Transverse colon (tissue), 4 donors: Measurements from ENCODE around the gene KDM5A. TPM values are rescaled to one million over a fixed set of nuclear protein-coding genes. Genes with fewer than 3 reads are reported as not detected.

Experiments used
- DNase-seq: peaks from one replicate; pipeline ENCODE4 v3.0.0-alpha.2; 2019
- H3K27ac ChIP-seq, 4 donors: fragments of 200-600 bp; sonication (generic); 2 replicates each; pipeline ENCODE4 v1.5.1; 2016 to 2018; ENCODE audit warnings: inconsistent platforms in 4 of 4
- H3K27me3 ChIP-seq: fragments of 200-600 bp; sonication (generic); 2 replicates; pipeline ENCODE4 v1.5.1; 2017; ENCODE audit warnings: inconsistent platforms
- H3K36me3 ChIP-seq, 4 donors: fragments of 200-600 bp; sonication (generic); 2 replicates each; pipeline ENCODE4 v1.5.1; 2017 to 2019; ENCODE audit warnings: inconsistent platforms in 4 of 4
- H3K4me1 ChIP-seq, 4 donors: fragments of 200-600 bp; sonication (generic); 2 replicates each; pipeline ENCODE4 v1.5.1; 2017 to 2020; ENCODE audit warnings: inconsistent platforms in 4 of 4
- H3K4me3 ChIP-seq, 4 donors: fragments of 200-600 bp; sonication (generic); 1 replicate in 1 of 4; 2 replicates in 3 of 4; pipeline versions ENCODE4 v1.5.1 to v1.6.1; 2017 to 2019; ENCODE audit warnings: inconsistent platforms in 4 of 4
- H3K9me3 ChIP-seq, 2 donors: fragments of 200-600 bp; sonication (generic); 2 replicates each; pipeline ENCODE4 v1.5.1; 2017 to 2019; ENCODE audit warnings: inconsistent platforms in 2 of 2
- EP300 ChIP-seq: sonication (generic); formaldehyde crosslinking; IDR thresholded peaks from one replicate; pipeline ENCODE4 v1.6.1; 2017; ENCODE audit warnings: antibody characterized with exemption, low read depth
- POLR2A ChIP-seq: fragments of 450-650 bp; IDR thresholded peaks from one replicate; pipeline ENCODE4 v1.6.1; 2016; ENCODE audit warnings: antibody characterized with exemption, mild to moderate bottlenecking, moderate library complexity
- POLR2AphosphoS5 ChIP-seq, 3 donors: sonication (generic); formaldehyde crosslinking; IDR thresholded peaks; one replicate each; pipeline ENCODE4 v1.6.1; 2016; ENCODE audit warnings: antibody characterized with exemption in 3 of 3
- WGBS, 2 donors: methylation state at CpG; one replicate each; pipeline ENCODE4 v1.1.5; 2018; ENCODE audit warnings: low coverage in 1 of 2; 5-methylcytosine and 5-hydroxymethylcytosine counted together
- in situ Hi-C, 4 donors: fragments of 200-750 bp; cut with MboI; loops; one replicate each; pipeline versions ENCODE4 v1.15.0 to v1.15.1; 2017; ENCODE audit warnings: low sequenced_read_pairs in 3 of 4, low pct_ligation_motif_present in 1 of 4, low pct_unique_long_range_greater_than_20kb in 1 of 4
- intact Hi-C: fragments of 100-400 bp; cut with DNase I; formaldehyde crosslinking; loops from one replicate; pipeline ENCODE4 v1.15.1; 2023; ENCODE audit warnings: low total_unique reads
- total RNA-seq, 4 donors: library from RNA; depleted of rRNA; stranded (reverse); fragments of >200 nt; gene quantifications; one replicate each; pipeline ENCODE4 v1.1.0, GENCODE V29; 2016
- TF ChIP-seq, protein P1 (sequence below), 5 experiments: fragments of 200-600 bp in 3 of 5; fragments of 450-650 bp in 2 of 5; sonication (generic) in 3 of 5; IDR thresholded peaks; 1 replicate in 2 of 5; 2 replicates in 3 of 5; pipeline ENCODE4 v1.5.1; 2016 to 2017; ENCODE audit warnings: antibody characterized with exemption in 5 of 5, inconsistent platforms in 3 of 5, mild to moderate bottlenecking in 2 of 5, moderate library complexity in 1 of 5

The KDM5A gene
- total RNA-seq, 4 donors from 2014 or later = 20.2 to 64.7 (median 51.5) TPM

GRCh38 chr12:262817-263216 is 126.3 kb downstream of the KDM5A start, which contains the start of gene SLC6A13:
Gene SLC6A13, minus strand, starts transcription at chr12:262836. Its CDS starts 2,784 bp downstream, at chr12:260052.
- H3K36me3 ChIP-seq = no peaks in the 10 kb centered on the region
- WGBS, 2 donors = 36% methylated on average over 7 of the region's 7 CpGs; no CpG with 5 or more reads in 1 of the 2 donors
- H3K9me3 ChIP-seq = no peaks in the 10 kb centered on the region
- H3K27me3 ChIP-seq = peaks cover 76% of the 10 kb centered on the region
- DNase-seq = no peak
- in situ Hi-C loops = no loop called here
- intact Hi-C loops = no loop called here
- H3K4me3 ChIP-seq = no peak within 1 kb of the TSS
- no peak for TF ChIP-seq POLR2A
- H3K27ac ChIP-seq = no peak within 1 kb of the TSS
- H3K4me1 ChIP-seq = no peaks in the 10 kb centered on the region

GRCh38 chr12:262113-262512 is 127.0 kb downstream of the KDM5A start:
- Histone ChIP-seq H3K27ac (no peak overlapping the region), H3K4me3 (no peak overlapping the region), H3K36me3 (no peaks in the 10 kb centered on the region), H3K4me1 (no peaks in the 10 kb centered on the region), H3K27me3 (peaks cover 73% of the 10 kb centered on the region), H3K9me3 (no peaks in the 10 kb centered on the region)
- in situ Hi-C loops = no loop called here
- TF ChIP-seq, protein P1, sequence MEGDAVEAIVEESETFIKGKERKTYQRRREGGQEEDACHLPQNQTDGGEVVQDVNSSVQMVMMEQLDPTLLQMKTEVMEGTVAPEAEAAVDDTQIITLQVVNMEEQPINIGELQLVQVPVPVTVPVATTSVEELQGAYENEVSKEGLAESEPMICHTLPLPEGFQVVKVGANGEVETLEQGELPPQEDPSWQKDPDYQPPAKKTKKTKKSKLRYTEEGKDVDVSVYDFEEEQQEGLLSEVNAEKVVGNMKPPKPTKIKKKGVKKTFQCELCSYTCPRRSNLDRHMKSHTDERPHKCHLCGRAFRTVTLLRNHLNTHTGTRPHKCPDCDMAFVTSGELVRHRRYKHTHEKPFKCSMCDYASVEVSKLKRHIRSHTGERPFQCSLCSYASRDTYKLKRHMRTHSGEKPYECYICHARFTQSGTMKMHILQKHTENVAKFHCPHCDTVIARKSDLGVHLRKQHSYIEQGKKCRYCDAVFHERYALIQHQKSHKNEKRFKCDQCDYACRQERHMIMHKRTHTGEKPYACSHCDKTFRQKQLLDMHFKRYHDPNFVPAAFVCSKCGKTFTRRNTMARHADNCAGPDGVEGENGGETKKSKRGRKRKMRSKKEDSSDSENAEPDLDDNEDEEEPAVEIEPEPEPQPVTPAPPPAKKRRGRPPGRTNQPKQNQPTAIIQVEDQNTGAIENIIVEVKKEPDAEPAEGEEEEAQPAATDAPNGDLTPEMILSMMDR (IDR thresholded peaks at IDR 0.05) = no peak
- no peak for TF ChIP-seq POLR2A
- no peak for TF ChIP-seq EP300
- no peak for TF ChIP-seq POLR2AphosphoS5 (IDR thresholded peaks at IDR 0.05)
- intact Hi-C loops = no loop called here
- DNase-seq = no peak

- H3K27ac ChIP-seq = no peak overlapping the region
- no peak for DNase-seq
- H3K4me1 ChIP-seq = no peaks in the 10 kb centered on the region
- no peaks in the 10 kb centered on the region for H3K36me3 ChIP-seq
- intact Hi-C loops = no loop called here
- H3K27me3 ChIP-seq = peaks cover 38% of the 10 kb centered on the region
- TF ChIP-seq, protein P1 (IDR thresholded peaks at IDR 0.05) = no peak
- TF ChIP-seq EP300 = no peak
- TF ChIP-seq POLR2AphosphoS5 (IDR thresholded peaks at IDR 0.05) = no peak
- TF ChIP-seq POLR2A = no peak
- in situ Hi-C loops = no loop called here
- WGBS, 2 donors = 67 to 72% methylated on average over 6 to 14 of the region's 14 CpGs
- H3K4me3 ChIP-seq = no peak overlapping the region
- H3K9me3 ChIP-seq = no peaks in the 10 kb centered on the region
Observed at GRCh38 chr12:257521-258321, 131.4 kb downstream of the KDM5A start.

GRCh38 chr12:256958-257357 is 132.2 kb downstream of the KDM5A start:
- no peak overlapping the region for H3K4me3 ChIP-seq
- intact Hi-C loops = no loop called here
- peaks cover 30% of the 10 kb centered on the region for H3K27me3 ChIP-seq
- in situ Hi-C loops = no loop called here
- no peaks in the 10 kb centered on the region for H3K9me3 ChIP-seq
- no peak overlapping the region for H3K27ac ChIP-seq
- DNase-seq = no peak
- WGBS, 2 donors = 74 to 100% methylated on average over 1 to 3 of the region's 3 CpGs
- no peak for TF ChIP-seq EP300
- no peak for TF ChIP-seq POLR2A
- TF ChIP-seq POLR2AphosphoS5 (IDR thresholded peaks at IDR 0.05) = no peak
- TF ChIP-seq, protein P1 (IDR thresholded peaks at IDR 0.05) = no peak
- no peaks in the 10 kb centered on the region for H3K36me3 ChIP-seq
- no peaks in the 10 kb centered on the region for H3K4me1 ChIP-seq
